ENCODE results near the gene DRC3.
"Not testable (repeated sequence)": the region's sequence is repeated elsewhere in the genome, so short reads cannot be mapped to it uniquely, and the experiment has no call there.

The DRC3 gene, protein sequence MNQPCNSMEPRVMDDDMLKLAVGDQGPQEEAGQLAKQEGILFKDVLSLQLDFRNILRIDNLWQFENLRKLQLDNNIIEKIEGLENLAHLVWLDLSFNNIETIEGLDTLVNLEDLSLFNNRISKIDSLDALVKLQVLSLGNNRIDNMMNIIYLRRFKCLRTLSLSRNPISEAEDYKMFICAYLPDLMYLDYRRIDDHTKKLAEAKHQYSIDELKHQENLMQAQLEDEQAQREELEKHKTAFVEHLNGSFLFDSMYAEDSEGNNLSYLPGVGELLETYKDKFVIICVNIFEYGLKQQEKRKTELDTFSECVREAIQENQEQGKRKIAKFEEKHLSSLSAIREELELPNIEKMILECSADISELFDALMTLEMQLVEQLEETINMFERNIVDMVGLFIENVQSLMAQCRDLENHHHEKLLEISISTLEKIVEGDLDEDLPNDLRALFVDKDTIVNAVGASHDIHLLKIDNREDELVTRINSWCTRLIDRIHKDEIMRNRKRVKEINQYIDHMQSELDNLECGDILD

DNA sequence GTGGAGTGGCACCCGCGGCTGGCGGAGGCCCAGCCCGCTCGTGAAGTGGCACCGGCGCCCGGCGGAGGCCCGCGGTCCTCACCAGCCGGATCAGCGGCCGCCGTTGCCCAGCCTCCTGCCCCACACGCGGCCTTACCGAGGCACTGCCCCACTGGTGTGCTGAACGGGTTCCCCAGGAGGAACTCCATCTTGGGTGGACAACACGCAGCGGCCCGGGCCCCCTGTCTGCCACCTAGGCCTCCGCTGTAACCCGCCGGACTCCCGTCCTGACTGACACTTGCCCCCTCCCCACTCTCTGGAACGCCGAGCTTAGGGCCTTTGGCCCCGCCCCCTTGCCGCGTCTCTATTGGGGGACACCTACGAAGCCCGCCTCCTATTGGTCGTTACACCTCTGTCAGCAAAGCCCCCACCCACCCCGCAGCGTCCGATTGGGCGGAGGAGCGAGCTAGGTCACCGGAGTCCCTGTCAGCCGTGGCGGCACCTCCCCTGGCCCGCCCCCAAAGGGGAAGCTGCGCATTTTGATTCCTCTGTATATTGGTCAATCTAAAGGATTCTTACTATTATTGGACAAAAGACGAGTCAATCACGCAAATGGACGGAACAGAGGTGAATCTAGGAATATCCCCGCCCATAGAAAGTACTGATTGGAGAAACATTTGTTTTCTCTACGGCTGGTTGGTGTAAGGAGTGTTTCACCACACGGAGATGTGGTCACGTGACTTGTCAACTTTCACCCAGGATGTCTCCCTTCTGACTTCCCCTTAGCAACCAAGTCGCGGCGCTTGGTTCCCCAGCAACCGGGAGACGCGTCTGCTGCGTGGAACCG is at the start of gene DRC3, which contains the start of gene TOM1L2:
Gene DRC3 (plus strand): TSS at position 737 of the 826 bp plus-strand sequence. CDS start 4,737 bp downstream, outside the sequence.
Gene TOM1L2 (minus strand): TSS at position 275 of the 826 bp plus-strand sequence. CDS start 87 bp downstream, at position 188.
- peak; percentile 100 for DNase-seq

DNA sequence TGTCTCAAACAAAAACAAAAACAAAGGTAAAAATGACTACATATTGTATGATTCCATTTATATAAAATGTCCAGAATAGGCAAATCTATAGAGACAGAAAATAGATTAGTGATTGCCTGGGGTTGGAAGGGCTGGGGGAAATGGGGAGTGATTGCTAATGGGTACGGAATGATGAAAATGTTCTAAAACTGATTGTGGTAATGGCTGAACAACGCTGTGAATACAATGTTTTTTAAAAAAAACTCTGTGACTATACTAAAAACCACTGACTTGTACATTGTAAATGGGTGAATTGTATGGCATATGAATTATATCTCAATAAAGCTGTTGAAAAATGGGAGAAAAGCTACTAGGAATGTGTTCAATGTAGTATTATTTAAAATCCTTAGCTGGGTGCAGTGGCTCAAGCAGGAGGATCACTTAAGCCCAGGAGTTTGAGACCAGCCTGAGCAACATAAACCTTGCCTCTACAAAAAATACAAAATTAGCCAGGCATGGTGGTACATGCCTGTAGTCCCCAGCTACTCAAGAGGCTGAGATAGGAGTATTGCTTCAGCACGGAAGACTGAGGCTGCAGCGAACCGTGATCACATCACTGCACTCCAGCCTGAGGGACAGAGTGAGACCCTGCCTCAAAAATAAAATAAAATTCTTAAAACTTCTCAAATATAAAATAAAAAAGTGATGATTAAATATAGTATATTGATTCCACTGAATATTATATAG is 48.4 kb upstream of the DRC3 start:
- DNase-seq = no peak

DNA sequence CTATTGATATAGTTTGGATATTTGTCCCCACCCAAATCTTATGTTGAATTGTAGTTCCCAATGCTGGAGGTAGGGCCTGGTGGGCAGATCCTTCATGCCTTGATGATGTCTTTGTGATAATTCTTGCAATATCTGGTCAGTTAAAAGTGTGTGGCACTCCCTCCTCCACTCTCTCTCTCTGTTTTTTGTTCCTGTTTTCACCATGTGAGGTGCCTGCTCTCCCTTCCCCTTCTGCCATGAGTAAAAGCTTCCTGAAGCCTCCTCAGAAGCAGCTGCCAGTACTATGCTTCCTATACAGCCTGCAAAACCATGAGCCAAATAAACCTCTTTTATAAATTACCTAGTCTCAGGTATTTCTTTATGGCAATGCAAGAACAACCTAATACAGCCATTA is 47.8 kb upstream of the DRC3 start:
- no peak for DNase-seq

DNA sequence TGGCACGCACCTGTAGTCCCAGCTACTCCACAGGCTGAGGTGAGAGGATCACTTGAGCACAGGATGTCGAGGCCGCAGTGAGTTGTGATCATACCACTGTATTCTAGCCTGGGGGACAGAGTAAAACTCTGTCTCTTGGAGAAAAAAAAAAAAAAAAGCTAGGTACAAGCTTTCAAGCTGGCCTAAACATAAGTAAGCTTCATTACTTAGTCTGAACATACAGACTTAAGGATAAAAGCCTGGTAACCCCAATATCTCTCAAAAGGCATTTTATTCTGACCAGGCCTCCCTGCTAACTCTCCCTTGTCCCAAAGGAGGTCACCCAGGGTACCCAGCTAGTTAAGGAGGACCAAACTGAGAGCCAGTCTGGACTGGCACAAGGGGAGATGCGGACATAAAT is 46.6 kb upstream of the DRC3 start:
- no peak for DNase-seq

DNA sequence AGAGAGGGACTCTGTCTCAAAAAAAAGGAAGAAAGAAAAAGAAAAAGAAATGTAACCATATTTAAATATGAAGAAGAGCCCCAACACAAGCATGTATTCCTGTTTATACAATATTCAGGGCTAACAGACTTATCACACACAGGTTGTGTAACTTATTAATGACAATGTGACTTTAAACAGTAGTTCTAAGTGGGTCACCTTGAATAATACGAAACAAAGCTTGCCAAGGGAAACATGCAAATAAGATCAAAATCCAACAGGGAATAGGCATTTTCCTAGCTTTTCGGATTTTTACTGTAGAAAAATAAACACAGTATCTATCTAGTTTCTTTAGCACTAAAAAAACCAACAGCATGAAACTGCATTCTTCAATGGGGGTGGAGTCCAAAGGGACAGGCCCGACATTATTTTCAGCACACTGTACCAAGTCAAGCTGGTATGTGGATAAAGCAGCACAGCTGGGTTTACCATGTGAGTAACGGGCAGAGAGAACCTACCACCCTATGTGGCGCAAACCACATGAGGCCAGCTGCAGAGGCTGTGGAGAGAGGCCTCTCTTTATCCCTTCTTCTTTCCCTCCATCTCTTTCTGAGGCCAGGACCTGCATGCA is 45.7 kb upstream of the DRC3 start:
- no peak for DNase-seq

DNA sequence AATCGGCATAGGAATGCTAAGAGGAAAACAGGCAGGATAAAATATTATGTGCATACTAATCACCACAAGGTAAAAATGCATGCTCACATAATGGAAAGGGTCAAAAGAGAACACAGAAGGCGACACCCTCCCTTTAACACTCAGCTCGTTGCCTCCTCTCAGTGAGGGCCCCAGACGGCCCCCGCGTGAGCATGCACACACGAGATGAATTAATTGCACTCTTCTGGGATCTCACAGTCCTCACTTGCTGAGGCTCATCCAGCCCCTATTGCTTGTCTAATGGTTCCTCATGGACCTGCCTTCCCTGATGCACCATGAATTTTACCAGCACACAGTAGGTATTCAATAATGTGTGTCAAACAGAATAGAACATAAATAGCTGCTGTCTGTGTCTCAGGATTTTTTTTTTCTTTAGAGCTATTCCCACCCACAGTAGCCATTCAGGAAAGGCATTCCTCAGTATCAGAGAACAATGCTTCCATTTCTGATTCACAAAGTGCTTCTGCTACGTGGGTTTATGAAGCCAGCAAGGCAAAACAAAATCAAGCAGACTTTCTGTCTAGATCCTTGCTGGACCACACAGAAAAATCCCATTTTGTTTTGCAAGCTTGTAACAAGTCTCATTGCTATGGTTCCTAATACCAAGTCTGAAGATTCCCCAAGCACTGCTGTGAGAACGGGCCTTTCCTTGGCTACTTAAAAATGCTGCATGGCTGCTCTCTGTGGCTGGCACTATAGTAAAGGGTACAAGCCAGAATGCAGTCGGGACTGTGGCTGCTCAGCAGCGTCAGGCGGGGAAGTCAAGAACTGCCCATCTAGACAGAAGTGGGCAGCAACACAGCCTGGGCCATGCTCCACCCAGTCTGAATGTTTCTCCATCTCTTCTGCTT is 44.0 kb upstream of the DRC3 start:
- no peak for DNase-seq

DNA sequence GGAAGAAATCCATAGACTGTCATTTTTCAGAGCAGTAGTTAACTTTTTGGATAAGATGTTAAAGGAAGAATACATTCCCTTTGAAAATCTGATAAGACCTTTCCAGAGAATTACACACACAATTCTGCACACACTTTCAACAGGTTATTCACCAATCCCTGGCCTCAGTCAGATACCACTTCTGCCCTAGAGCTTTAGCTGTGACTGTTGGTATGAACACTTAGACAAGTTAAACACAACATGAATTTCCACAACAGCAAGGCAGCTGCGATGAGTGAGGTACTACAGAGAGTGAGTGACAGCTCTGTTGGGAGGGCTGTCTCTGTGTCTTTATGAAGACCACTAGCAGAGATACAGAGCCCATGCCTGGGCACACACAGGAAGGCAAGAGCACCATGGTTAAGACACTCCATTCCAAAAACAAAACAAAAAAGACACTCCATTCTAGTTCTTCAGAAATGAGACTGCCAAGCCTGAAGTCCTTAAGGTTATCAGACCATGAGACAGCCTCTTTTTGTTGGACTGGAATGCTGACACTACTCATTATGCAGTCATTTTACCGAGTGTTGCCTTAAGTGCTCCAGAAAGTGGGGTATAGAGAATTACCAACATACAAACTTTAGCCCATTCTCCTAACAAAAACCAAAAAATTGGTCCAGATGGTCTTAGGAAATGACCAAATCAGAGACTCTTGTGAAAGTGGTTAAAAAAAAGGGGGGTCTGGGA is 42.8 kb upstream of the DRC3 start:
- no peak for DNase-seq

DNA sequence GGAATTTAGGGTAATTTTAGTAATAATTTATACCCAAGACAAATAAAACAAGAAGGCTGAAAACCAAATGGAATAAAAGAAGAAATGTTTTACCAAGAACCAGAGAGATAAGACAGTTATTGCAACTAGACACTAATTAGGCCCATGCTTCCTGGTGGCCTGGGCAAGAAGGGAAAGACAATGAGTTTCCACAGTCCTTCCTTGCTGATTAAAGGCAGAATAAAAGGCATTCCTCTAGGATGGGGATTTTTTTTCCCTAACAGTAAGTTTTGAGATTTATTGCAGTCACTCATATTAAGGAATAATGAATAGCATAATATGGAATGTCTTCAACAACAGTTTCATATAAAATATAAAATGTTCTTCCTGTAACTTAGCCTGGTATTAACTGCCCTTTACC is 42.0 kb upstream of the DRC3 start:
- no peak for DNase-seq

DNA sequence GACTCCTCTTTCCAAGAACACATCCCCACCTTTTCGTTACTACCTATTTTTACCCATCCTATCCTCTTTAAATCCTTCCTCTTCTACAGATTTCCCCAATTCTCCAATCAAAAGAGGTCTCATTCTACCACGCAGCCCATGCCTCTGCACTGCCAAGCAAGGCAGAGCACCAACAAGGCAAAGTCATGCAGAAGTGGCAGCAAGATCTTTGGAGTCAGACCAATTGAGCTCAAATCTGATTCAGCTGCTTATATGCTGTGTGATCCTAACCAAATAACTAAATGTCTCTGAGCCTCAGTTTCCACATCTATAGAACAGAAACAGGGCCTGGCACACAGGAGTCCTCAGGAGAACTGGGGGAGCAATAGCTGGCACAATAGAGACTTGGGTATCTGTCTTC is 41.5 kb upstream of the DRC3 start:
- DNase-seq = no peak

DNA sequence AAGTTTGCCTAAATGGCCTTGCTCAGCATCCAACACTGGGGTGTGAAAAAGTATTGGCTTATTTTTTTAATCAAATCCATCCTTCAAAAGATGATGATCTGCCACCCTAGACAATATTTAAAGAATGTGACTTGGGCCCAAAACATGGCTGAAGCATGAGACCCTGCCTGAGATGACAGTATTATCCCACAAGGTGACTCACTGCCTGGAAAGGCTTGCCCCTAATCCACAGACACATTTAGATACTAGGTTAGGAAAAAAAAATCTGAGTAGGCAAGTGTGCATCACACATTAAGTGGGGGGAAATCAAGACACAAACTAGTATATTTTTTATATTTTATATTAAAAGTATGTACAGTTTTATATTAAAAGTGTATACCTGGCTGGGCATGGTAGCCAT is 38.9 kb upstream of the DRC3 start:
- no peak for DNase-seq

DNA sequence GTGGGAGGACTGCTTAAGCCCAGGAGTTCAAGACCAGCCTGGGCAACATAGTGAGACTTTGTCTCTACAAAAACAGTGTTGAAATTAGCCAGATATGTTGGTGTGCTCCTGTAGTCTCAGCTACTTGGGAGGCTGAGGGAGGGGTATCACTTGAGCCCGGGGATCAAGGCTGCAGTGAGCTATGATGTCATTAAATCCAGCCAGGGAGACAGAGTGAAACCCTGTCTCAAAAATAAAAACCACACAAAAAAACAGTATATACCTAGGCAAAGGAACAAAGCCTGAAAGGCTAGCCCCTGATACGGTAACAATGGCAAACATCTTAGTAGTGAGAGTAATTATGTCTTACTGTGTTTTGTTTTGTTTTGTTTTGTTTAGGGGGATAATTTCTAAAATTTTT is 38.4 kb upstream of the DRC3 start:
- no peak for DNase-seq

DNA sequence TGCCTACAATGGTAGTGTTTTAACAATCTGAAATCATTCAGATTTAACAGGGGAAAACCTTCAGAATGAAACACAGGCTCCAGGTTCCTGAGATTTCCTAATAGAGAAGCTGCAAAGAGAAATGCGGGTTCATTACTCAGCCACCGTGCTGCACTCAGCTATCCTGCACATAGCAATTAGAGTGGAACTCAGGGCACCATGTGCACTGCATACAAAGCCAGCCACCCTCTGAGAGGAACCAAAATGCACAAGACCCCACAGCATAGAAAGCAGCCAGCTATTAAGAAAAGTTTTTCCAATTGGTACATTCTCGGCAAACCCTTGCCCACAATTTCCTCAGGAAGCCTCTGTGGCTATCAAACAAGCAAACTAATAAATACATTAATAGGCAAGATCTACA is 37.9 kb upstream of the DRC3 start:
- DNase-seq = no peak

DNA sequence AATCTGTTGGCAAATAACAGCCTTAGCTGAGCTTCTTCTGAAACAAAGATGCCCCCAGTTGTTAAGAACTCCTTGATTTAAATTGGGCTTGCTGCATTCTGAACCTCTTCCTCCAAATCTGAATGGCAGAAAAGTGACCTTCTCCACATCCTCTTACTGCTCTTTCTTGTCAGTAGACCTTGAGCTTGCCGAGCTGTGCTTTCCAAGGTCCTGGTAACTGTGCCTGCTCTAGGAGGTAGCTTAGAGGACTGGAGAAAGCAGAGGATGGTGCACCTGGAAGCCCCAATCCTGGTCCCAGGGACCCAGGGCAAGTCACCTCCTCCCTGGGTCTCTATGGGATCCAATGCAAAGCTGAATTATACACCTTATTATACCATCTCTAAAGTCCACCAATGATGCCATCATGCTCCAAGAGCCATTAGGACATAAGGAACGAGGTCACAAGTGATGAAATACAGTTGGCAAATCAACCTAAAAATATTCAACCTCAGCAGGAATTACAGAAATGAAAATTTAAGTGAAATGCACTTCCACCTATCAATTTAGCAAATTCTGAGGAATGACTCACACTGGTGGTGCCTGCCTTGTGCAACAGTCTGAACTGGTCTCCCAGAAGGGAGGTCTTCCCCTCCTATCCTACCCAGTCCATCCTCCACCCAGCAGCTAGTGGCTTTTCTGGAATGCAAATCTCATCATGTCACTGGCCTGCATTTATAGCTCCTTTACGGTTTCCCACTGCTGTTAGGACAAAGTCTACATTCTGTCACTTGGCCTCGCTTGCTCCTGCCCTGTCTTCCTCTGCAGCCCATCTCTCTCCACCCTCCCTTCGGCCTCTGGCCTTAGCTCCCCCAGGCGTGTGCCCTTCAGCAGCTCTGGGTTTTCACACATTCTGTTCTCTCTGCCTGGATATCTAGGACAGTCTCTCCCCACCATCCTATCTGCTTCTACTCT is 37.1 kb upstream of the DRC3 start:
- DNase-seq = no peak

DNA sequence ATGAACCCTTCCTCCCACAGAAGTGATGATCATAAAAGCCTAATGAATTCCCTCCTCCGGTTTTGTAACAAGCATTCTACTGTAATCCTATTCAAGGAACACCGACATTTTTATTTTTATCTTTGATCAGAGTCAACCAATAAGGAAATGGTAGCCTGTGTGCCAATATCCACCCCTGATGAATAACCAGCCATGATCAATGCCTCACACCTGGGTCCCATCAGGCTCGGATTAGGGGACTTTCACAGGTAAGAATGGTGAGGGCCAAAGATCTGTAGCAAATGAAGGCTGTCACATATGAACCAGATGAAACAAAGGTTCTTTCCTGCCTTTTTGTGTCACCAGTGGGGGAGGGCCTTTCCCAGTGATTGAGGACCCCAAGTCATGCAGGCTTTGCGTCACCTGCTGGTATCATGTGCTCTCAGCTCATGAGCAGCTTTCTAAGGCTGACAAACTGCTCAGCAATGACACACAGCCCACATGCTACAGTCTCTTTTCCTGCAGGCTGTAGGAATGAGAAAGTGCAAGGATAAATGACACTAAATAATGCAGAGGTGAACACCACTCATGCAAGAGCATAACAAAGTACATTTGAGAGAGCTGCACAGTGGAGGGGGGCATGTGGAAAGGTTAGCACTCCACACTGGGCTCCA is 35.3 kb upstream of the DRC3 start:
- no peak for DNase-seq

DNA sequence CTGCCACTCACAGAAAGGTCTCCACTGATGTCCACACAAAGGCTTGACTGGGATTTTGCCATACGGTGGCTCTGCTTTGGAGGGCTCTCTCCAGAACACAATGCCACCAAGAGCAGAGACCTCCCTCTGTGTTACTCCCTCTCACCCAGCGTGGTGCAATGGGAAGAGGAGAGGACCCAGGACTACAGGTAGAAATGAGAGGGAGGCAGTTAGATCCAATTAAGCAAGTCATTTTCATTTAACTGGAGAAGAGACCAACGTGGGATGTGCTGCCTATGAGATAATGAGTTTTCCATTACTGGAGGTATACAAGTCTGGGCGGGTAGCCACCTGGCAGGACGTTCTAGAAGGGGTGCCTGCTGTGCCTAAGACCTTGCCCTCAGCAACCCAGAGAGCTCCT is 34.7 kb upstream of the DRC3 start:
- DNase-seq = no peak

DNA sequence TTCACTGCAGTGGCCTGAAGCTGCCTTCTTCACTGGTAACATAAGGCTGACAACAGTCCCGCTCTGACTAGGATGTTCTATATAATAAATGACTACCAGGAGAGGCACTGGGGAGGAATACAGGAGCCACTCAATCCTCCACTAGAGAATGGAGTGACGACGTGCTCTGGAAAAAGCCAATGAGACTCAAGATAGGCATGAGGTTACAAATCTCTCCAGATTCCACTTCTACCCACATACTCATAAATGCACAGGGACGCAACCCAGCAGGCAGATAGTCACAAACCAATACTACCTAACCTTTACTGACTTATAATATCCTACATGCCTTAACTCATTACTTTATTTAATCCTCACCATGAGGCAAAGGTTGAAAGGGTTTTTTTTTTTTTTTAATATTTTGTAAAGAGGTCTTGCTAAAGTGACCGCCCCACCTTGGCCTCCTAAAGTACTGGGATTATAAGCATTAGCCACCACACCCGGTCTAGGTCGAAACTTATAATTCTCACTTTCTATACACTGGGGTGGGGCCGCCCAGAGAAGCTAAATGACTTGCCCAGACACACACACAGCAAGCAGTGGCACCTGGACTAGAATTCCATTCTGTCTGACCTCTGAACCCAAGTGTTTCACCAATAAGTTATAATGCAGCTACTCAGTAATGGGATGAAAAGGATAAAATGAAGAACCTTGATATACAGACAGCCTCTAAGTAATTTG is 34.1 kb upstream of the DRC3 start:
- no peak for DNase-seq

DNA sequence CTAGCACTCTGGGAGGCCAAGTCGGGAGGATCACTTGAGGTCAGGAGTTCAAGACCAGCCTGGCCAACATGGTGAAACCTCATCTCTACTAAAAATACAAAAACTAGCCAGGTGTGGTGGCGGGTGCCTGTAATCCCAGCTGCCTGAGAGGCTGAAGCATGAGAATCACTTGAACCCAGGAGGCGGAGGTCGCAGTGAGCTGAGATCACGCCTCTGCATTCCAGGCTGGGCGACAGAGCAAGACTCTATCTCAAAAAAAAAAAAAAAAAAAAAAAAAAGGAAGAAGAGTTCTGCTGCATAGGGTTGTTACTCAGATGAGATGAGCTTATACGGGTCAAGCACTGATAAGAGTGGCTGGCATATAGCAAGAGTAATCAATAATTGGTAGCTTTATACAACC is 32.7 kb upstream of the DRC3 start:
- DNase-seq = not testable (repeated sequence)

DNA sequence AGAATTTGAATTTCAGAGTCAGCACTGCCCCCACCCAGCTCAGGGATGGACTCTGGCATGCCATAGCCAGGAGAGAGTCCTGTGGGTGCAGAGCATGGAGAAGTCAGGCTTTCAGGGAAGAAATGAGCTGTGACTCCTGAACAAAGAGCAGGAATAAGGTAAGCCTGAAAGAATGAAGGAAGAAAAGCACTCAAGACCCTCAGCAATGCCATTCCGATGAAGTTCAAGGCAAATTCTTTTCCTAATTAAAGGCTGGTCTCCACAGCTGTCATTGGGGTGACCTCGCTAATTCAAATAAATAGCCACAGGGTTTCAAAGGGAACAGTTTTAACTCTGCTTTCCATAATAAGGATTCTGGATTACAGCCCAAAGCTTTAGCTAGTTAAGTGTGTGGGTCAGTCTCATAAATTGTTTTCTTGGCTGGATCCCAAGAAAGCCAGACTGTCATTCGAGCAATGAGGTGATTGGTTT is 32.2 kb upstream of the DRC3 start:
- no peak for DNase-seq
